Liver (tissue), 9 donors: Measurements from ENCODE around the gene WBP1. TPM values are rescaled to one million over a fixed set of nuclear protein-coding genes. Genes with fewer than 3 reads are reported as not detected.
A peak's percentile ranks its signal among the peaks of the same experiment; 100 is the strongest.

ENCODE experiments used
- DNase-seq: peaks from one replicate; pipeline ENCODE4 v3.0.0-alpha.2; 2017; ENCODE audit warnings: low spot score
- H3K27ac ChIP-seq, 2 donors: one replicate each; pipeline ENCODE4 v1.7.0; 2013; ENCODE audit warnings: inconsistent platforms in 2 of 2, low read length in 2 of 2, control low read depth in 1 of 2, low read depth in 1 of 2, mild to moderate bottlenecking in 1 of 2
- H3K27me3 ChIP-seq, 4 donors: one replicate each; pipeline versions ENCODE4 v1.6.1 to v1.7.0; 2013; ENCODE audit warnings: low read length in 3 of 4, inconsistent platforms in 1 of 4, mild to moderate bottlenecking in 1 of 4, moderate library complexity in 1 of 4; ENCODE audit not compliant: control insufficient read depth in 4 of 4, insufficient read depth in 4 of 4
- H3K36me3 ChIP-seq, 4 donors: one replicate each; pipeline versions ENCODE4 v1.6.1 to v1.7.0; 2013; ENCODE audit warnings: low read length in 3 of 4, mild to moderate bottlenecking in 3 of 4, low read depth in 1 of 4, moderate library complexity in 1 of 4; ENCODE audit not compliant: control insufficient read depth in 4 of 4, insufficient read depth in 3 of 4
- H3K4me1 ChIP-seq, 4 donors: one replicate each; pipeline versions ENCODE4 v1.6.1 to v1.7.0; 2013; ENCODE audit warnings: low read length in 3 of 4, mild to moderate bottlenecking in 3 of 4, moderate library complexity in 1 of 4; ENCODE audit not compliant: control insufficient read depth in 4 of 4, insufficient read depth in 4 of 4
- H3K4me3 ChIP-seq, 3 donors: one replicate each; pipeline versions ENCODE4 v1.6.1 to v1.7.0; 2013; ENCODE audit warnings: low read length in 3 of 3, control low read depth in 1 of 3, low read depth in 1 of 3, mild to moderate bottlenecking in 1 of 3
- H3K9ac ChIP-seq, 2 donors: one replicate each; pipeline ENCODE4 v1.7.0; 2013; ENCODE audit warnings: low read length in 2 of 2, mild to moderate bottlenecking in 2 of 2, moderate library complexity in 2 of 2, control low read depth in 1 of 2, low read depth in 1 of 2
- H3K9me3 ChIP-seq, 4 donors: one replicate each; pipeline versions ENCODE4 v1.6.1 to v1.7.0; 2013; ENCODE audit warnings: low read length in 3 of 4; ENCODE audit not compliant: control insufficient read depth in 4 of 4
- EGR1 ChIP-seq, 2 donors: IDR thresholded peaks; 2 replicates each; pipeline ENCODE4 v1.6.1; 2016 to 2018; ENCODE audit warnings: antibody characterized with exemption in 2 of 2, low read depth in 2 of 2
- HNF4A ChIP-seq, 2 donors: conservative IDR thresholded peaks; 2 replicates each; pipeline ENCODE4 v1.6.1; 2016; ENCODE audit warnings: antibody characterized with exemption in 2 of 2, mild to moderate bottlenecking in 2 of 2
- JUND ChIP-seq, 2 donors: IDR thresholded peaks; 2 replicates each; pipeline ENCODE4 v1.6.1; 2016; ENCODE audit warnings: antibody characterized with exemption in 2 of 2
- NR2F2 ChIP-seq: IDR thresholded peaks from 2 replicates; pipeline ENCODE4 v1.6.1; 2016; ENCODE audit warnings: antibody characterized with exemption
- RAD21 ChIP-seq, 2 donors: IDR thresholded peaks; 2 replicates each; pipeline ENCODE4 v1.6.1; 2016; ENCODE audit warnings: antibody characterized with exemption in 2 of 2, mild to moderate bottlenecking in 2 of 2
- REST ChIP-seq: IDR thresholded peaks from 2 replicates; pipeline ENCODE4 v1.6.1; 2016; ENCODE audit warnings: antibody characterized with exemption, mild to moderate bottlenecking
- RXRA ChIP-seq, 2 donors: IDR thresholded peaks; 2 replicates each; pipeline ENCODE4 v1.6.1; 2017 to 2018; ENCODE audit warnings: antibody characterized with exemption in 2 of 2, mild to moderate bottlenecking in 1 of 2
- SP1 ChIP-seq: IDR thresholded peaks from 2 replicates; pipeline ENCODE4 v1.6.1; 2018; ENCODE audit warnings: antibody characterized with exemption, mild to moderate bottlenecking
- TAF1 ChIP-seq: conservative IDR thresholded peaks from 2 replicates; pipeline ENCODE4 v1.6.1; 2016; ENCODE audit warnings: antibody characterized with exemption, mild to moderate bottlenecking
- YY1 ChIP-seq: IDR thresholded peaks from 2 replicates; pipeline ENCODE4 v1.6.1; 2016; ENCODE audit warnings: antibody characterized with exemption, mild to moderate bottlenecking
- WGBS: extraction: QIAGEN DNeasy Blood & Tissue Kit; methylation state at CpG from one replicate; pipeline ENCODE4 v1.1.7; 2013; 5-methylcytosine and 5-hydroxymethylcytosine counted together
- polyA plus RNA-seq, 2 donors: library from polyadenylated mRNA; stranded (reverse) in 1 of 2; unstranded in 1 of 2; fragments of 200-250 nt in 1 of 2; fragments of >200 nt in 1 of 2; fragmentation: Nextera tagmentation in 1 of 2; extraction: Ambion mirVana in 1 of 2; gene quantifications; one replicate each; pipeline versions ENCODE4 v1.2.1 to v1.2.3, GENCODE V29; 2013 to 2015
- total RNA-seq, 2 donors: library from RNA; depleted of rRNA; stranded (reverse); fragments of >200 nt; gene quantifications; one replicate each; pipeline ENCODE4 v1.2.3, GENCODE V29; 2014
- TF ChIP-seq, protein P1 (sequence below): fragments of 150-350 bp; IDR thresholded peaks from 2 replicates; pipeline ENCODE4 v1.5.1; 2017; ENCODE audit warnings: improper control_type of control experiment, low read depth, low read length; ENCODE audit not compliant: missing input control
- TF ChIP-seq, protein P2 (sequence below): IDR thresholded peaks from 2 replicates; pipeline ENCODE4 v1.6.1; 2016; ENCODE audit warnings: antibody characterized with exemption
- TF ChIP-seq, protein P3 (sequence below): IDR thresholded peaks from 2 replicates; pipeline ENCODE4 v1.6.1; 2016; ENCODE audit warnings: antibody characterized with exemption
- donor health status: healthy.
- donor health status: healthy.
- donor health status: healthy.
- donor health status: healthy.
- donor health status: healthy.

WBP1 gene
- total and polyA plus RNA-seq, 4 donors = 19.2 to 45.0 (median 24.9) TPM

DNA sequence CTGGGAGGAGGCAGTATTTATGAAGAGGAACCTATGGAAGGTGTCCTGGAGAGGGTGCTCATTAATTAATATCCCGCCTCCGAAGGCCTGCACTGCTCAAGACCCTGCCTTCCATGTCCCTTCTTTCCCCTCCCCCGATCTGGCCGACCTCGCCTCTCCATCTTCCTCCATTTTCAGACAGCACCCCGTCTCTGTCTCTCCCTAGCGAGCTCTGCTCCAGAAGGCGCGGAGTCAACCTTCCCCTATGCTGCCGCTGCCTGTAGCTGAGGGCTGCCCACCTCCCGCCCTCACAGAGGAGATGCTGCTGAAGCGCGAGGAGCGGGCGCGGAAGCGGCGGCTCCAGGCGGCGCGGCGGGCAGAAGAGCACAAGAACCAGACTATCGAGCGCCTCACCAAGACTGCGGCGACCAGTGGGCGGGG lies 1.1 kb upstream of the WBP1 start:
- Histone ChIP-seq H3K9ac (no peak overlapping the region), H3K4me1 (peaks cover 5 to 40% (median 34%) of the 10 kb centered on the region in 4 donors), H3K4me3 (peak overlapping the region; percentile 44 to 75 (median 65))

GRCh38 chr2:74457549-74458131 lies 598 bp upstream of the WBP1 start:
- TF ChIP-seq, protein P1, sequence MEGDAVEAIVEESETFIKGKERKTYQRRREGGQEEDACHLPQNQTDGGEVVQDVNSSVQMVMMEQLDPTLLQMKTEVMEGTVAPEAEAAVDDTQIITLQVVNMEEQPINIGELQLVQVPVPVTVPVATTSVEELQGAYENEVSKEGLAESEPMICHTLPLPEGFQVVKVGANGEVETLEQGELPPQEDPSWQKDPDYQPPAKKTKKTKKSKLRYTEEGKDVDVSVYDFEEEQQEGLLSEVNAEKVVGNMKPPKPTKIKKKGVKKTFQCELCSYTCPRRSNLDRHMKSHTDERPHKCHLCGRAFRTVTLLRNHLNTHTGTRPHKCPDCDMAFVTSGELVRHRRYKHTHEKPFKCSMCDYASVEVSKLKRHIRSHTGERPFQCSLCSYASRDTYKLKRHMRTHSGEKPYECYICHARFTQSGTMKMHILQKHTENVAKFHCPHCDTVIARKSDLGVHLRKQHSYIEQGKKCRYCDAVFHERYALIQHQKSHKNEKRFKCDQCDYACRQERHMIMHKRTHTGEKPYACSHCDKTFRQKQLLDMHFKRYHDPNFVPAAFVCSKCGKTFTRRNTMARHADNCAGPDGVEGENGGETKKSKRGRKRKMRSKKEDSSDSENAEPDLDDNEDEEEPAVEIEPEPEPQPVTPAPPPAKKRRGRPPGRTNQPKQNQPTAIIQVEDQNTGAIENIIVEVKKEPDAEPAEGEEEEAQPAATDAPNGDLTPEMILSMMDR = no peak
- peak; percentile 84 for TF ChIP-seq REST
- Histone ChIP-seq H3K36me3 (peaks cover 3 to 13% (median 5%) of the 10 kb centered on the region in 4 donors), H3K9ac (peak overlapping the region; percentile 76 to 90), H3K4me1 (peaks cover 5 to 40% (median 34%) of the 10 kb centered on the region in 4 donors), H3K4me3 (peak overlapping the region; percentile 65 to 76 (median 75)), H3K27ac (peak overlapping the region; percentile 97 to 99), H3K27me3 (no peaks in the 10 kb centered on the region), H3K9me3 (no peaks in the 10 kb centered on the region)
- WGBS = under 1% methylated on average over 46 of the region's 46 CpGs
- DNase-seq = peak; percentile 79

More for the DNA sequence above, 1.1 kb upstream of the WBP1 start:
- TF ChIP-seq HNF4A (conservative IDR thresholded peaks at IDR 0.05) (no peak), RAD21 (IDR thresholded peaks at IDR 0.05) (no peak), RXRA (IDR thresholded peaks at IDR 0.05) (no peak)
- TF ChIP-seq, protein P2, sequence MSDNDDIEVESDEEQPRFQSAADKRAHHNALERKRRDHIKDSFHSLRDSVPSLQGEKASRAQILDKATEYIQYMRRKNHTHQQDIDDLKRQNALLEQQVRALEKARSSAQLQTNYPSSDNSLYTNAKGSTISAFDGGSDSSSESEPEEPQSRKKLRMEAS = no peak
- TF ChIP-seq, protein P1 = no peak
- Histone ChIP-seq H3K9me3 (no peaks in the 10 kb centered on the region), H3K27me3 (no peaks in the 10 kb centered on the region), H3K27ac (peak overlapping the region; percentile 97 to 99), H3K36me3 (peaks cover 0 to 8% (median 5%) of the 10 kb centered on the region in 4 donors)
- WGBS = under 1% methylated on average over 27 of the region's 27 CpGs
- no peak for DNase-seq

DNA sequence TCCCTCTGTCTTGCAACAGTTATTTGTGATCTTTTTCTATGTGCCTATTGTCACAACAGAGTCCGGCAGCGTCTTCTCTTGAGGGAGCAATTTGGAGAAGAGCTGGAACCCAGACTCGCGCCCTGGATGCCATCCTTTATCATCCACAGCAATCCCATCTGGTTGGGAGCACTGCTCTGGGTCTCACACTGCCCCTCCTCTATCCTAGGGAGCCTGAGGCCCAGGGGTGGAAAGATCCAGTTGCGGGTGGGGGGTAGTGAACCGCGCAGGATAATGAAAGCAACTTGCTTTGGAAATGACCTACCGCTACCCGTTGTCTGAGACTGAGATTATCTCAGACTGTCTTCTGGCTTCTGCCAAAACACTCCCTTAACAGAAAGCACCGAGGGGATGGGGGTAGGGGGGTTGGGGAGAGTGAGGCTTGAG lies 713 bp downstream of the WBP1 start:
- Histone ChIP-seq H3K9me3 (no peaks in the 10 kb centered on the region), H3K4me1 (peaks cover 5 to 41% (median 35%) of the 10 kb centered on the region in 4 donors), H3K9ac (peak overlapping the region in 1 of 2 donors; percentile 52), H3K4me3 (peak overlapping the region; percentile 55 to 85 (median 58)), H3K27ac (peak overlapping the region; percentile 49 to 55), H3K36me3 (peaks cover 3 to 19% (median 9%) of the 10 kb centered on the region in 4 donors), H3K27me3 (no peaks in the 10 kb centered on the region)
- DNase-seq = no peak
- 4% methylated on average over 10 of the region's 10 CpGs for WGBS
- TF ChIP-seq RAD21 (IDR thresholded peaks at IDR 0.05) = no peak
- no peak for TF ChIP-seq YY1
- TF ChIP-seq, protein P3, sequence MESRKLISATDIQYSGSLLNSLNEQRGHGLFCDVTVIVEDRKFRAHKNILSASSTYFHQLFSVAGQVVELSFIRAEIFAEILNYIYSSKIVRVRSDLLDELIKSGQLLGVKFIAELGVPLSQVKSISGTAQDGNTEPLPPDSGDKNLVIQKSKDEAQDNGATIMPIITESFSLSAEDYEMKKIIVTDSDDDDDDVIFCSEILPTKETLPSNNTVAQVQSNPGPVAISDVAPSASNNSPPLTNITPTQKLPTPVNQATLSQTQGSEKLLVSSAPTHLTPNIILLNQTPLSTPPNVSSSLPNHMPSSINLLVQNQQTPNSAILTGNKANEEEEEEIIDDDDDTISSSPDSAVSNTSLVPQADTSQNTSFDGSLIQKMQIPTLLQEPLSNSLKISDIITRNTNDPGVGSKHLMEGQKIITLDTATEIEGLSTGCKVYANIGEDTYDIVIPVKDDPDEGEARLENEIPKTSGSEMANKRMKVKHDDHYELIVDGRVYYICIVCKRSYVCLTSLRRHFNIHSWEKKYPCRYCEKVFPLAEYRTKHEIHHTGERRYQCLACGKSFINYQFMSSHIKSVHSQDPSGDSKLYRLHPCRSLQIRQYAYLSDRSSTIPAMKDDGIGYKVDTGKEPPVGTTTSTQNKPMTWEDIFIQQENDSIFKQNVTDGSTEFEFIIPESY = no peak
- no peak for TF ChIP-seq EGR1 (IDR thresholded peaks at IDR 0.05; ENCODE audit: low read depth in 2 of 2)
- TF ChIP-seq SP1 = no peak
- no peak for TF ChIP-seq NR2F2
- no peak for TF ChIP-seq HNF4A (conservative IDR thresholded peaks at IDR 0.05)
- TF ChIP-seq, protein P1 = no peak
- TF ChIP-seq, protein P2 = no peak
- TF ChIP-seq JUND (IDR thresholded peaks at IDR 0.05) = no peak
- TF ChIP-seq TAF1 = no peak
